GM10266 (cell line): ENCODE data around the gene TIMM8A.

ENCODE experiments used
- DNase-seq: peaks from one replicate; pipeline ENCODE4 v3.0.0; 2012; ENCODE audit errors: extremely low spot score
- TF ChIP-seq, protein P1 (sequence below): IDR thresholded peaks from 2 replicates; pipeline ENCODE4 v1.5.1; 2012; ENCODE audit warnings: mild to moderate bottlenecking, low read depth; ENCODE audit not compliant: control insufficient read depth, insufficient read depth; ENCODE audit errors: missing control alignments

The TIMM8A gene, protein sequence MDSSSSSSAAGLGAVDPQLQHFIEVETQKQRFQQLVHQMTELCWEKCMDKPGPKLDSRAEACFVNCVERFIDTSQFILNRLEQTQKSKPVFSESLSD

DNA sequence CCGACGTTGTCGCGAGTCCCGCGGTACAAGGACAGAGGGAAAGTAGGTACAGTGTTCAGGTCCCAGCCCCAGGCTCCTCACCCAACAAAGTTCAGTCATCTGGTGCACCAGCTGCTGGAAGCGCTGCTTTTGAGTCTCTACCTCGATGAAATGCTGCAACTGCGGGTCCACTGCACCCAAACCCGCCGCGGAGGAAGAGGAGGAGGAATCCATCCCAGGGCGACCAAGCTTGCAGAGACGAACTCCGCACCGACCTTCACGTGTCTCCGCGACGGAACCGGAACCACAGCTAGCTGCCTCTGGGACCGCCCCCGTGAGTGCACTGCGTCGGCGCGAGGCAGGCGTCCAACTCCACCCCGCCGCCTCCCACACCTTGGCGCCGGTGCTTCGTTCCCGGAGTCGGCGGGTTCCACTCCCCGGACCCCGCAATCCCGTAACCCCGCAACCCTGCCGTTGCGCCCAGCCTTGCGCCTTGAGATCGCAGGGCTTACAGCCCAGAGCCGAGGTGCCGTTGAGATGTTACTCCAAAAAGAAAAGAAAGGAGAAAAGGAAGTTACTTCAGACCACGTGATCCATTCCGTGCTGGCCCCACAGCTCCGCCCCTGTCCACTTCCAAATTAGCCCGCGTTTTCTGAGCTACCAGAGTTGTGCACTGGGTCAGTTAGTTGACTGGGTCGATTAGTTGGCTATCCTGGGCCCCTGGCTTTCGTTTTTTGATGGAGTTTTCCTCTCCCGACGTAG lies at the start of gene TIMM8A:
TSS of gene TIMM8A (minus strand) at position 291 of the 741 bp plus-strand sequence. CDS start at position 213, 78 bp downstream.
- TF ChIP-seq, protein P1, sequence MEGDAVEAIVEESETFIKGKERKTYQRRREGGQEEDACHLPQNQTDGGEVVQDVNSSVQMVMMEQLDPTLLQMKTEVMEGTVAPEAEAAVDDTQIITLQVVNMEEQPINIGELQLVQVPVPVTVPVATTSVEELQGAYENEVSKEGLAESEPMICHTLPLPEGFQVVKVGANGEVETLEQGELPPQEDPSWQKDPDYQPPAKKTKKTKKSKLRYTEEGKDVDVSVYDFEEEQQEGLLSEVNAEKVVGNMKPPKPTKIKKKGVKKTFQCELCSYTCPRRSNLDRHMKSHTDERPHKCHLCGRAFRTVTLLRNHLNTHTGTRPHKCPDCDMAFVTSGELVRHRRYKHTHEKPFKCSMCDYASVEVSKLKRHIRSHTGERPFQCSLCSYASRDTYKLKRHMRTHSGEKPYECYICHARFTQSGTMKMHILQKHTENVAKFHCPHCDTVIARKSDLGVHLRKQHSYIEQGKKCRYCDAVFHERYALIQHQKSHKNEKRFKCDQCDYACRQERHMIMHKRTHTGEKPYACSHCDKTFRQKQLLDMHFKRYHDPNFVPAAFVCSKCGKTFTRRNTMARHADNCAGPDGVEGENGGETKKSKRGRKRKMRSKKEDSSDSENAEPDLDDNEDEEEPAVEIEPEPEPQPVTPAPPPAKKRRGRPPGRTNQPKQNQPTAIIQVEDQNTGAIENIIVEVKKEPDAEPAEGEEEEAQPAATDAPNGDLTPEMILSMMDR: no peak
- peak; percentile 73 for DNase-seq

DNA sequence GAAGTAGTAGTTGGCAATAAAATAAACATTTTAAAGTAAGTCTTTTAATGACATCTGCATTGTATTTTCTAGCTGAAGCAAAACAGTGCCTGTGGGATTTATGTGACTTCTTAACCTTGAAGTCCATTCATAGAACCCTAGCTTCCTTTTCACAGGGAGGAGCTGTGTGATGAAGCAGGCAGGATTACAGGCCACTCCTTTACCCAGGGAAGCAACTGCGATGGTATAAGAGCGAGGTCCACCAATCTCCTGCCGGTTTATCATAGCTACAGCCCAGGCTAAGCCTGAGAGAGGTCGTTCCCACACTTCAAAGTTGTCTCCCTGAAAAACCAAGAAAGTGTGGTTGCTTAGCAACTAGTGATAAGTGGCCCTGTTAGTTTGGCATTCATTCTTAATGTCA lies 49.2 kb upstream of the TIMM8A start:
- DNase-seq: no peak
- TF ChIP-seq, protein P1: no peak

DNA sequence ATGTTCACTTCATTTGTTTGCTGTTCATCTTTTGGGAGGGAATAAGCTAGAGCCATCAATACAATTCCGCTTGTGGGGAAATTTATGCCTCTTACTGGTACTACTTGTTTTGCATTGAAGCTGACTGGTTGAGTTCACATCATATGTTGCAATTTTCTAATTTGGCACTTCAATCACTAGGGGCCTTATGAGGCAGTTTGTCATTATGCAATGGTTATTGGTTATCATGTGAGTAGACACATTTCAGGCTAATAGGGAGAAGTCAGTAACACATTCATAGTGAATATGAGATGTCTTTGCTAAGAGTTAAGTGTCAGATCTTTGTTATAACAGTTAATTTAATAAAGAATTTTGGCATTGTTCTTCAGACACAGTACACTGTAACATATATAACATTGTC lies 47.2 kb upstream of the TIMM8A start:
- no peak for DNase-seq
- TF ChIP-seq, protein P1: no peak

DNA sequence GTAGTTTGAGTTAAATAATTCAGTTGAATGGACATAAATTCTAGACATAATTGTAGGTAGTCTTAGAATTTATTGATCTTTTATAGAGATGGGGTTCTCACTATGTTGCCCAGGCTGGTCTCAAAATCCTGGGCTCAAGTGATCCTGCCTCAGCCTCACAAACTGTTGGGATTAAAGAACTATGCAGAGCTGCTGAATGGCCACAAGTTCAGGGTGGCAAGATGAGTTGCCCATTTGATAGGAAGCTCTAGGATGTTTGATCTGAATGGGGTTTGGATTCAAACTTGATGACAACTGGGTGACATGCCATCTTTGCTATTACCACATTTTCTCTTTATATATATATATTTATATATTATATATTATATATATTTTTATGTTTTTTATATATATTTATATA lies 45.8 kb upstream of the TIMM8A start:
- DNase-seq: no peak
- TF ChIP-seq, protein P1: no peak

DNA sequence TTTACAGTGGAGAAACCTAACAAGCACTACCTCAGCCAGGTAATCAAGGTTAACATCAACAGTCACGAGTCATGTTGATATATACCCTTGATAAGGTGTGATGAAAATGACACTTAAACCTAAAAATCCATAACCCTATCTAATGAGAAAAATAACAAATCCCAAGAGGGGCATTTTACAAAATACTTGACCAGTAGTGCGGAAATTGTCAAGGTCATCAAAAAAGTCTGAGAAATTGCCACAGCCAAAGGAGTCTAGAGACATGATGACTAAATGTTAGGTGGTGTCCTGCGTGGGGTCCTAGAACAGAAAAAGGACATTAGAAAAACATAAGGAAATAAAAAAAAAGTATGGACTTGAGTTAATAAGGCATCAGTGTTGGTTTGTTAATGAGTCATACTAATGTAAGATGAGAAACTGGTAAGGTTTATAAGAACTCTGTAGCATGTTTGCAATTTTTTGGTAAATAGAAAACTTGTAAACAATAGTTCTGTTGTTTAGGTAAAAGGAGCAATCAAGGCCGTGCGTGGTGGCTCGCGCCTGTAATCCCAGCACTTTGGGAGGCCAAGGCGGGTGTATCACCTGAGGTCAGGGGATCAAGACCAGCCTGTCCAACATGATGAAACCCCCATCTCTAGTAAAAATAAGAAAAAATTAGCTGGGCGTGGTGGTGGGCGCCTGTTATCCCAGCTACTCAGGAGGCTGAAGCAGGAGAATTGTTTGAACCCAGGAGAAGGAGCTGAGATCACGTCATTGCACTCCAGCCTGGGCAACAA lies 45.2 kb upstream of the TIMM8A start:
- TF ChIP-seq, protein P1: no peak
- no peak for DNase-seq

DNA sequence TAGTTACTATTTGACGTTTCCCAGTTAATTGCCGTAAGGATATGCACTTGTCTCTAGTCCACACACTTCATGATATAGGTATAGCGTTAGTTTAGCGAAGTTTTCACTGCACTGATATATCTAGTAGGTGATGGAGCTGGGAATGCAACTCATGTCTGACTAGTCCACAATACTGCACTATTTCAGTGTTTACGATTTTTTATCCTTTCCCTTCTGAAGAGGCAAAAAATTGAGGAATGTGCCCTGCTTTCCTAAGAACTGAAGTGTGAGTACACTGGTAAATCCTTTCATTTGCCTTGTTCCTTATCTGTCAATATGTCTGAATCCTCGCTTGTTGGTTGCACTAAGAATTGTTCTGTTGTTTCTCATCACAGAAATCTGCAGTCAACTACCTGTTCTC lies 43.3 kb upstream of the TIMM8A start:
- TF ChIP-seq, protein P1: no peak
- DNase-seq: no peak
